PC-9 (cell line): ENCODE data around the gene STX18.

Source experiments
- CTCF ChIP-seq: fragments of 200-600 bp; sonication (generic); conservative IDR thresholded peaks from 2 replicates; pipeline ENCODE4 v1.6.1; 2017; ENCODE audit warnings: mixed run types, antibody characterized with exemption, mild to moderate bottlenecking, moderate library complexity
- EZH2 ChIP-seq: fragments of 200-600 bp; sonication (generic); IDR thresholded peaks from 2 replicates; pipeline ENCODE4 v1.8.0; 2017; ENCODE audit warnings: antibody characterized with exemption, low read depth

GRCh38 chr4:4397441-4397819 lies 144.4 kb downstream of the STX18 start:
- no peak for TF ChIP-seq CTCF
- TF ChIP-seq EZH2 = no peak
